Suprapubic skin (tissue), 4 donors: ENCODE data around the gene NDUFA13.

Source experiments
- CTCF ChIP-seq, 2 donors: fragments of 200-600 bp in 1 of 2; fragments of 450-650 bp in 1 of 2; sonication (generic) in 1 of 2; IDR thresholded peaks; one replicate each; pipeline ENCODE4 v1.5.1; 2016 to 2019; ENCODE audit warnings: antibody characterized with exemption in 2 of 2, mild to moderate bottlenecking in 1 of 2, moderate library complexity in 1 of 2
- POLR2A ChIP-seq, 2 donors: fragments of 450-650 bp; IDR thresholded peaks; one replicate each; pipeline ENCODE4 v1.6.1; 2017; ENCODE audit warnings: antibody characterized with exemption in 2 of 2, mild to moderate bottlenecking in 2 of 2, moderate library complexity in 2 of 2
- POLR2AphosphoS5 ChIP-seq, 3 donors: sonication (generic); formaldehyde crosslinking; IDR thresholded peaks; one replicate each; pipeline ENCODE4 v1.6.1; 2017; ENCODE audit warnings: antibody characterized with exemption in 3 of 3

DNA sequence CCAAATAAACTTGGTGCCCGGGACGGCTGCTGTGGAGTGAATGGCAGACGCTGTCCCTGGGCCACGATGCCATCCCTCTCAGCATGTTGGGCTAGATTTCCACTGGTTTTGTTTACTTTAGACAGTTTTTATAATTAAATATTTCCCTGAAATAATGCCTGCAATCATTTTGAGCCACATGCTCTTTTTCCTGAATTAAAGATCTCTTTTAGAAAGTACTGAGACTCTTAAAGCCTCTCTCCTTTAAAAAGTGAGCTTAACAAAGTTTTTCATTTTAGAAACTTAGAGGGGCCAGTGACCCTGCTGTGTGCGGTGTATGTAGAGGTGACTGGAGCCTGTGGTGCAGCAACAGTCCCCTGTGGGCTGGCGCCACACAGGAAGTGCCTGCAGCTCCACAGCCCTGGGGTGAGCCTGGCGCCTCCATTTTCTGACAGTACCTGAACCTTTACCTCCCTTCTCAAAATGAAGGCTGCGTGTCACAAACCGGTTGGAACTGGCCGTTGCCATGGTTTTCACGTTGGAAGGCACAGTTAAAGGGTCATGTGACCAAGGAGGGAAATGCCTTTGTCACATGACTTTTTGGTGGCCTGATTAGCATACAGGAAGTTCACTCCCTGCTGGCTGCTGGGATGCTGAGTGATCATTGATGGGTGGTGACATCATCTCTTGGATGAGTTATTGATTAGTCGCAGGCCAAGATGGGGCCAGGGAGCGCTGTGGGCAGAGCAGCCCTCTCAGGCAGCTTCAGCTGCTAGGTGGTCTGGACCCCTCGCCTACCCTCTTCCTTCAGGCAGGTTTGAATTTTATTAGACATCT is 26.9 kb upstream of the NDUFA13 start:
- no peak for TF ChIP-seq POLR2A (IDR thresholded peaks at IDR 0.05)
- TF ChIP-seq CTCF (IDR thresholded peaks at IDR 0.05), result no peak
- peak in 2 of 3 donors; percentile 17 to 79 for TF ChIP-seq POLR2AphosphoS5 (IDR thresholded peaks at IDR 0.05)
